HEK293 (cell line): ENCODE measurements around the gene NFIX.

Source experiments
- GLIS2 ChIP-seq: fragments of 450-650 bp; formaldehyde crosslinking; IDR thresholded peaks from 2 replicates; pipeline ENCODE4 v1.5.1; 2016; ENCODE audit warnings: missing biosample characterization, missing genetic modification characterization
- HOXA7 ChIP-seq: sonication (generic); formaldehyde crosslinking; IDR thresholded peaks from 2 replicates; pipeline ENCODE4 v1.8.1; 2022; ENCODE audit warnings: missing genetic modification reagents, borderline replicate concordance
- KLF8 ChIP-seq: fragments of 450-650 bp; formaldehyde crosslinking; IDR thresholded peaks from 2 replicates; pipeline ENCODE4 v1.5.1; 2016; ENCODE audit warnings: missing biosample characterization, missing genetic modification characterization
- SCRT2 ChIP-seq: fragments of 450-650 bp; formaldehyde crosslinking; IDR thresholded peaks from 2 replicates; pipeline ENCODE4 v1.5.1; 2016; ENCODE audit warnings: missing biosample characterization, missing genetic modification characterization
- TRIM28 ChIP-seq: IDR thresholded peaks from 2 replicates; pipeline ENCODE4 v1.6.1; 2011; ENCODE audit warnings: low read length, control low read depth, borderline replicate concordance
- ZBTB17 ChIP-seq: fragments of 450-650 bp; formaldehyde crosslinking; IDR thresholded peaks from 2 replicates; pipeline ENCODE4 v1.5.1; 2016; ENCODE audit warnings: missing biosample characterization, missing genetic modification characterization
- ZBTB8A ChIP-seq: fragments of 450-650 bp; formaldehyde crosslinking; IDR thresholded peaks from 2 replicates; pipeline ENCODE4 v1.5.1; 2016; ENCODE audit warnings: missing biosample characterization, missing genetic modification characterization
- ZIC2 ChIP-seq: fragments of 450-650 bp; formaldehyde crosslinking; IDR thresholded peaks from 2 replicates; pipeline ENCODE4 v1.5.1; 2016; ENCODE audit warnings: missing biosample characterization, missing genetic modification characterization
- ZNF16 ChIP-seq: fragments of 450-650 bp; formaldehyde crosslinking; IDR thresholded peaks from 2 replicates; pipeline ENCODE4 v1.5.1; 2016; ENCODE audit warnings: low read depth, missing biosample characterization, missing genetic modification characterization
- ZNF2 ChIP-seq: fragments of 450-650 bp; formaldehyde crosslinking; IDR thresholded peaks from 2 replicates; pipeline ENCODE4 v1.5.1; 2016; ENCODE audit warnings: missing biosample characterization, missing genetic modification characterization
- ZNF302 ChIP-seq: fragments of 450-650 bp; formaldehyde crosslinking; IDR thresholded peaks from 2 replicates; pipeline ENCODE4 v1.5.1; 2016; ENCODE audit warnings: missing biosample characterization, missing genetic modification characterization, low read depth
- ZNF423 ChIP-seq: fragments of 450-650 bp; formaldehyde crosslinking; IDR thresholded peaks from 2 replicates; pipeline ENCODE4 v1.5.1; 2016; ENCODE audit warnings: missing biosample characterization, missing genetic modification characterization
- ZNF521 ChIP-seq: fragments of 450-650 bp; formaldehyde crosslinking; IDR thresholded peaks from 2 replicates; pipeline ENCODE4 v1.5.1; 2017; ENCODE audit warnings: missing biosample characterization, mild to moderate bottlenecking, missing genetic modification characterization
- ZNF558 ChIP-seq: fragments of 450-650 bp; formaldehyde crosslinking; IDR thresholded peaks from 2 replicates; pipeline ENCODE4 v1.5.1; 2016; ENCODE audit warnings: missing biosample characterization, missing genetic modification characterization
- ZNF571 ChIP-seq: fragments of 450-650 bp; formaldehyde crosslinking; IDR thresholded peaks from 2 replicates; pipeline ENCODE4 v1.5.0; 2017; ENCODE audit warnings: missing biosample characterization, missing genetic modification characterization
- ZNF596 ChIP-seq: fragments of 450-650 bp; IDR thresholded peaks from 2 replicates; pipeline ENCODE4 v1.5.0; 2018; ENCODE audit warnings: missing biosample characterization, mild to moderate bottlenecking, missing genetic modification characterization, moderate library complexity
- ZNF664 ChIP-seq: fragments of 450-650 bp; formaldehyde crosslinking; IDR thresholded peaks from 2 replicates; pipeline ENCODE4 v1.5.1; 2016; ENCODE audit warnings: missing biosample characterization, missing genetic modification characterization
- ZSCAN16 ChIP-seq: fragments of 450-650 bp; formaldehyde crosslinking; IDR thresholded peaks from 2 replicates; pipeline ENCODE4 v1.5.1; 2016; ENCODE audit warnings: missing biosample characterization, missing genetic modification characterization
- ZSCAN23 ChIP-seq: fragments of 450-650 bp; formaldehyde crosslinking; IDR thresholded peaks from 2 replicates; pipeline ENCODE4 v1.5.1; 2016; ENCODE audit warnings: missing biosample characterization, missing genetic modification characterization
- ZSCAN30 ChIP-seq: fragments of 450-650 bp; IDR thresholded peaks from 2 replicates; pipeline ENCODE4 v1.5.1; 2018; ENCODE audit warnings: missing biosample characterization, mild to moderate bottlenecking, missing genetic modification characterization, moderate library complexity
- TF ChIP-seq, protein P1 (sequence below): fragments of 450-650 bp; formaldehyde crosslinking; IDR thresholded peaks from 2 replicates; pipeline ENCODE4 v1.5.0; 2017; ENCODE audit warnings: missing biosample characterization, missing genetic modification characterization, borderline replicate concordance
- TF ChIP-seq, protein P2 (sequence below): fragments of 450-650 bp; formaldehyde crosslinking; IDR thresholded peaks from 2 replicates; pipeline ENCODE4 v1.5.1; 2016; ENCODE audit warnings: missing biosample characterization, missing genetic modification characterization
- TF ChIP-seq, protein P3 (sequence below): fragments of 450-650 bp; formaldehyde crosslinking; IDR thresholded peaks from 2 replicates; pipeline ENCODE4 v1.5.1; 2016; ENCODE audit warnings: missing biosample characterization, missing genetic modification characterization
- TF ChIP-seq, protein P4 (sequence below): fragments of 450-650 bp; formaldehyde crosslinking; conservative IDR thresholded peaks from 2 replicates; pipeline ENCODE4 v1.5.1; 2016; ENCODE audit warnings: low read depth, missing biosample characterization, missing genetic modification characterization
- TF ChIP-seq, protein P5 (sequence below): fragments of 450-650 bp; formaldehyde crosslinking; IDR thresholded peaks from 2 replicates; pipeline ENCODE4 v1.5.1; 2016; ENCODE audit warnings: missing biosample characterization, missing genetic modification characterization
- TF ChIP-seq, protein P6 (sequence below): fragments of 450-650 bp; formaldehyde crosslinking; IDR thresholded peaks from 2 replicates; pipeline ENCODE4 v1.5.1; 2016; ENCODE audit warnings: missing biosample characterization, missing genetic modification characterization

NFIX gene

DNA sequence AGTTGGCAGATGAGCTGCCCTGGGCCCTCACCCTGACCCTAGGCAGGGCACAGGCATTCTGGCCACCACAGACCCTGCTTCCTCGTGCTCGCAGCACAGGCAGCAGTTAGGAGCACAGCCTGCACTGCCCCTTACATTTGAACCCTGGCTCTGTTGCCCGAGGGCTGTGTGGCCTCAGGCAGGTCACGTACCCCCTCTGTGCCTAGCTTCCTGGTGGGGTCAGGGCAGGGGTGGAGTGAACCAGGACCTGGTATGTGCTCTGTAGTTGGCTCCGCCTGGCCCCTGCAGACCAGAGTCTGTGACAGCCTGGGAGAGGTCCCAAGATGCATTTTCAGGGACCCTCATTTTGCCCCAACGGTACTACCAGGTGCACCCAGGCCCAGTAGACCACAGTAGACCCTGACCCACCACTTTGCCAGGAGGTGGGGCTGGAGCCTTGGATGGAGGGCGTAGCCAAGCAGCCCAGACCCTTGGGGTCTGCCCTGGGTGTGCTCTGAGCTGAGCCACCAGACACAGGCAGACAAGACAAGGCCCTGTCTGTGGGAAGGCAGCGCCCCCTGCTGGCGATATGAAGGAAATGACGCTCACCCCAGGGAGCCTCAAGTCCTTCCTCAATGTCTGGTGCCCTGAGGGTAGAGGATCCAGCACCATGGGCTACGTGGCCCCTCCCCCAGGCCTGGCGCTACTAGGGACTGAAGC lies 98.3 kb downstream of the NFIX start (continued):
- TF ChIP-seq, protein P1, sequence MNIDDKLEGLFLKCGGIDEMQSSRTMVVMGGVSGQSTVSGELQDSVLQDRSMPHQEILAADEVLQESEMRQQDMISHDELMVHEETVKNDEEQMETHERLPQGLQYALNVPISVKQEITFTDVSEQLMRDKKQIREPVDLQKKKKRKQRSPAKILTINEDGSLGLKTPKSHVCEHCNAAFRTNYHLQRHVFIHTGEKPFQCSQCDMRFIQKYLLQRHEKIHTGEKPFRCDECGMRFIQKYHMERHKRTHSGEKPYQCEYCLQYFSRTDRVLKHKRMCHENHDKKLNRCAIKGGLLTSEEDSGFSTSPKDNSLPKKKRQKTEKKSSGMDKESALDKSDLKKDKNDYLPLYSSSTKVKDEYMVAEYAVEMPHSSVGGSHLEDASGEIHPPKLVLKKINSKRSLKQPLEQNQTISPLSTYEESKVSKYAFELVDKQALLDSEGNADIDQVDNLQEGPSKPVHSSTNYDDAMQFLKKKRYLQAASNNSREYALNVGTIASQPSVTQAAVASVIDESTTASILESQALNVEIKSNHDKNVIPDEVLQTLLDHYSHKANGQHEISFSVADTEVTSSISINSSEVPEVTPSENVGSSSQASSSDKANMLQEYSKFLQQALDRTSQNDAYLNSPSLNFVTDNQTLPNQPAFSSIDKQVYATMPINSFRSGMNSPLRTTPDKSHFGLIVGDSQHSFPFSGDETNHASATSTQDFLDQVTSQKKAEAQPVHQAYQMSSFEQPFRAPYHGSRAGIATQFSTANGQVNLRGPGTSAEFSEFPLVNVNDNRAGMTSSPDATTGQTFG, result no peak
- TF ChIP-seq HOXA7 (CRISPR knock-in tag) (no peak), ZSCAN23 (tag by site-specific recombination) (no peak), GLIS2 (no peak; the same call in 1 of the 2 replicates), KLF8 (tag by site-specific recombination) (peak; percentile 59; the same call in 1 of the 2 replicates), ZBTB8A (peak; percentile 54), ZNF596 (tag by site-specific recombination) (no peak), ZNF2 (tag by site-specific recombination) (0 out of 2 replicates have a peak, but pooled peaks have one; percentile 79), ZNF16 (tag by site-specific recombination) (no peak), ZNF423 (tag by site-specific recombination) (0 out of 2 replicates have a peak, but pooled peaks have one; percentile 43), ZNF558 (no peak), TRIM28 (no peak), ZSCAN16 (tag by site-specific recombination) (no peak), ZNF571 (tag by site-specific recombination) (no peak), SCRT2 (no peak), ZSCAN30 (tag by site-specific recombination) (peak; percentile 80), ZBTB17 (tag by site-specific recombination) (no peak), ZNF664 (tag by site-specific recombination) (no peak), ZIC2 (peak; percentile 79), ZNF302 (tag by site-specific recombination) (no peak), ZNF521 (tag by site-specific recombination) (no peak)
- TF ChIP-seq, protein P2, sequence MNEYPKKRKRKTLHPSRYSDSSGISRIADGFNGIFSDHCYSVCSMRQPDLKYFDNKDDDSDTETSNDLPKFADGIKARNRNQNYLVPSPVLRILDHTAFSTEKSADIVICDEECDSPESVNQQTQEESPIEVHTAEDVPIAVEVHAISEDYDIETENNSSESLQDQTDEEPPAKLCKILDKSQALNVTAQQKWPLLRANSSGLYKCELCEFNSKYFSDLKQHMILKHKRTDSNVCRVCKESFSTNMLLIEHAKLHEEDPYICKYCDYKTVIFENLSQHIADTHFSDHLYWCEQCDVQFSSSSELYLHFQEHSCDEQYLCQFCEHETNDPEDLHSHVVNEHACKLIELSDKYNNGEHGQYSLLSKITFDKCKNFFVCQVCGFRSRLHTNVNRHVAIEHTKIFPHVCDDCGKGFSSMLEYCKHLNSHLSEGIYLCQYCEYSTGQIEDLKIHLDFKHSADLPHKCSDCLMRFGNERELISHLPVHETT (tag by site-specific recombination), result no peak
- TF ChIP-seq, protein P3, sequence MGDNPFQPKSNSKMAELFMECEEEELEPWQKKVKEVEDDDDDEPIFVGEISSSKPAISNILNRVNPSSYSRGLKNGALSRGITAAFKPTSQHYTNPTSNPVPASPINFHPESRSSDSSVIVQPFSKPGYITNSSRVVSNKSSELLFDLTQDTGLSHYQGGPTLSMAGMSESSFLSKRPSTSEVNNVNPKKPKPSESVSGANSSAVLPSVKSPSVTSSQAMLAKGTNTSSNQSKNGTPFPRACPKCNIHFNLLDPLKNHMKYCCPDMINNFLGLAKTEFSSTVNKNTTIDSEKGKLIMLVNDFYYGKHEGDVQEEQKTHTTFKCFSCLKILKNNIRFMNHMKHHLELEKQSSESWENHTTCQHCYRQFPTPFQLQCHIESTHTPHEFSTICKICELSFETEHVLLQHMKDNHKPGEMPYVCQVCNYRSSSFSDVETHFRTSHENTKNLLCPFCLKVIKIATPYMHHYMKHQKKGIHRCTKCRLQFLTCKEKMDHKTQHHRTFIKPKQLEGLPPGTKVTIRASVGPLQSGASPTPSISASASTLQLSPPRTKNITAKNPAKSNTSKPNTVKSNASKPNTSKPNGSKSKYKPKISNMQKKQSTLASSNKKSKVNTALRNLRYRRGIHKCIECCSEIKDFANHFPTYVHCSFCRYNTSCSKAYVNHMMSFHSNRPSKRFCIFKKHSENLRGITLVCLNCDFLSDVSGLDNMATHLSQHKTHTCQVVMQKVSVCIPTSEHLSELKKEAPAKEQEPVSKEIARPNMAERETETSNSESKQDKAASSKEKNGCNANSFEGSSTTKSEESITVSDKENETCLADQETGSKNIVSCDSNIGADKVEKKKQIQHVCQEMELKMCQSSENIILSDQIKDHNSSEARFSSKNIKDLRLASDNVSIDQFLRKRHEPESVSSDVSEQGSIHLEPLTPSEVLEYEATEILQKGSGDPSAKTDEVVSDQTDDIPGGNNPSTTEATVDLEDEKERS (tag by site-specific recombination), result no peak
- TF ChIP-seq, protein P4, sequence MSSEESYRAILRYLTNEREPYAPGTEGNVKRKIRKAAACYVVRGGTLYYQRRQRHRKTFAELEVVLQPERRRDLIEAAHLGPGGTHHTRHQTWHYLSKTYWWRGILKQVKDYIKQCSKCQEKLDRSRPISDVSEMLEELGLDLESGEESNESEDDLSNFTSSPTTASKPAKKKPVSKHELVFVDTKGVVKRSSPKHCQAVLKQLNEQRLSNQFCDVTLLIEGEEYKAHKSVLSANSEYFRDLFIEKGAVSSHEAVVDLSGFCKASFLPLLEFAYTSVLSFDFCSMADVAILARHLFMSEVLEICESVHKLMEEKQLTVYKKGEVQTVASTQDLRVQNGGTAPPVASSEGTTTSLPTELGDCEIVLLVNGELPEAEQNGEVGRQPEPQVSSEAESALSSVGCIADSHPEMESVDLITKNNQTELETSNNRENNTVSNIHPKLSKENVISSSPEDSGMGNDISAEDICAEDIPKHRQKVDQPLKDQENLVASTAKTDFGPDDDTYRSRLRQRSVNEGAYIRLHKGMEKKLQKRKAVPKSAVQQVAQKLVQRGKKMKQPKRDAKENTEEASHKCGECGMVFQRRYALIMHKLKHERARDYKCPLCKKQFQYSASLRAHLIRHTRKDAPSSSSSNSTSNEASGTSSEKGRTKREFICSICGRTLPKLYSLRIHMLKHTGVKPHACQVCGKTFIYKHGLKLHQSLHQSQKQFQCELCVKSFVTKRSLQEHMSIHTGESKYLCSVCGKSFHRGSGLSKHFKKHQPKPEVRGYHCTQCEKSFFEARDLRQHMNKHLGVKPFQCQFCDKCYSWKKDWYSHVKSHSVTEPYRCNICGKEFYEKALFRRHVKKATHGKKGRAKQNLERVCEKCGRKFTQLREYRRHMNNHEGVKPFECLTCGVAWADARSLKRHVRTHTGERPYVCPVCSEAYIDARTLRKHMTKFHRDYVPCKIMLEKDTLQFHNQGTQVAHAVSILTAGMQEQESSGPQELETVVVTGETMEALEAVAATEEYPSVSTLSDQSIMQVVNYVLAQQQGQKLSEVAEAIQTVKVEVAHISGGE, result no peak
- TF ChIP-seq, protein P5, sequence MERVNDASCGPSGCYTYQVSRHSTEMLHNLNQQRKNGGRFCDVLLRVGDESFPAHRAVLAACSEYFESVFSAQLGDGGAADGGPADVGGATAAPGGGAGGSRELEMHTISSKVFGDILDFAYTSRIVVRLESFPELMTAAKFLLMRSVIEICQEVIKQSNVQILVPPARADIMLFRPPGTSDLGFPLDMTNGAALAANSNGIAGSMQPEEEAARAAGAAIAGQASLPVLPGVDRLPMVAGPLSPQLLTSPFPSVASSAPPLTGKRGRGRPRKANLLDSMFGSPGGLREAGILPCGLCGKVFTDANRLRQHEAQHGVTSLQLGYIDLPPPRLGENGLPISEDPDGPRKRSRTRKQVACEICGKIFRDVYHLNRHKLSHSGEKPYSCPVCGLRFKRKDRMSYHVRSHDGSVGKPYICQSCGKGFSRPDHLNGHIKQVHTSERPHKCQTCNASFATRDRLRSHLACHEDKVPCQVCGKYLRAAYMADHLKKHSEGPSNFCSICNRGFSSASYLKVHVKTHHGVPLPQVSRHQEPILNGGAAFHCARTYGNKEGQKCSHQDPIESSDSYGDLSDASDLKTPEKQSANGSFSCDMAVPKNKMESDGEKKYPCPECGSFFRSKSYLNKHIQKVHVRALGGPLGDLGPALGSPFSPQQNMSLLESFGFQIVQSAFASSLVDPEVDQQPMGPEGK (tag by site-specific recombination), result 0 out of 2 replicates have a peak, but pooled peaks have one; percentile 22
- TF ChIP-seq, protein P6, sequence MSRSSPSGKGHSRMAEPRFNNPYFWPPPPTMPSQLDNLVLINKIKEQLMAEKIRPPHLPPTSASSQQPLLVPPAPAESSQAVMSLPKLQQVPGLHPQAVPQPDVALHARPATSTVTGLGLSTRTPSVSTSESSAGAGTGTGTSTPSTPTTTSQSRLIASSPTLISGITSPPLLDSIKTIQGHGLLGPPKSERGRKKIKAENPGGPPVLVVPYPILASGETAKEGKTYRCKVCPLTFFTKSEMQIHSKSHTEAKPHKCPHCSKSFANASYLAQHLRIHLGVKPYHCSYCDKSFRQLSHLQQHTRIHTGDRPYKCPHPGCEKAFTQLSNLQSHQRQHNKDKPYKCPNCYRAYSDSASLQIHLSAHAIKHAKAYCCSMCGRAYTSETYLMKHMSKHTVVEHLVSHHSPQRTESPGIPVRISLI, result no peak
